DLD1 (cell line): ENCODE measurements around the gene METAP2.
"Not testable (repeated sequence)": the region's sequence is repeated elsewhere in the genome, so short reads cannot be mapped to it uniquely, and the experiment has no call there.

Experiments
- in situ Hi-C: cut with HindIII; loops from 2 replicates; pipeline ENCODE4 v1.10.0; 2017; ENCODE audit warnings: low sequenced_read_pairs

METAP2 gene

GRCh38 chr12:95473884-95474659 is at the start of gene METAP2:
Gene METAP2 (plus strand): TSS chr12:95474152. CDS start chr12:95474180, 28 bp downstream.
- in situ Hi-C loops = no loop called here

GRCh38 chr12:95424271-95424994 is 49.5 kb upstream of the METAP2 start:
- in situ Hi-C loops = no loop called here

DNA sequence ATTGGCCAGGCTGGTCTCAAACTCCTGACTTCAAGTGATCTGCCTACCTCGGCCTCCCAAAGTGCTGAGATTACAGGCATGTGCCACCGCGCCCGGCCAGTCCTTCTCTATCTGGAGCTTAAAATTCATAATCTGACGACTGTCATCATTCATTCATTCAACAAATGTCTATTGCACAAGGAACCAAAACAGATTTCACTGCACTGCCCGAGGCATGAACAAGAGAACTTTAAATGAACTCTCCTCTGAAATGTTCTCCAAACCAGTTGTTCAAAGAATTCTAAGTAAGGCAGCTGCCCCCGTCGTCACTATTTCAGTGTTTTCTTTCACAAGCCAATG is 44.8 kb upstream of the METAP2 start:
- in situ Hi-C loops = no loop called here

DNA sequence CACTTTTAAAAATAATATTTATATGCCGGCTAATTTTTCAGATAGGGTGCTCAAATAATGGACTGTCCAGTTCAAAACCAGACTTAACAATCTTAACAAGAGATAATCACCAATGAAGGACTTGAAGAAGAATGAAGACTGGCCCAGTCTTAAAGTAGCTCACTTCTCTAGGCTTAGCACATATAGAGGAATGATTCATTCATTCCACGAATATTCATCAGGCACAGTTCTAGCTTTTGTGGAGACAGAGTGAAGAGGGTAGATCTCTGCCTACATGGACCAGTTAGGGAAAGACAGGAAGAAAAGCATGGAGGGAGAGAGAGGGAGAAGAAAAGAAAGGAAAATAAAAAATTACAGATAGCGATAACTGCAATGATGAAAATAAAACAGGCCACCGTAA is 42.8 kb upstream of the METAP2 start:
- in situ Hi-C loops = no loop called here

- in situ Hi-C loops = no loop called here
Observed at GRCh38 chr12:95435355-95435754, 38.6 kb upstream of the METAP2 start.

DNA sequence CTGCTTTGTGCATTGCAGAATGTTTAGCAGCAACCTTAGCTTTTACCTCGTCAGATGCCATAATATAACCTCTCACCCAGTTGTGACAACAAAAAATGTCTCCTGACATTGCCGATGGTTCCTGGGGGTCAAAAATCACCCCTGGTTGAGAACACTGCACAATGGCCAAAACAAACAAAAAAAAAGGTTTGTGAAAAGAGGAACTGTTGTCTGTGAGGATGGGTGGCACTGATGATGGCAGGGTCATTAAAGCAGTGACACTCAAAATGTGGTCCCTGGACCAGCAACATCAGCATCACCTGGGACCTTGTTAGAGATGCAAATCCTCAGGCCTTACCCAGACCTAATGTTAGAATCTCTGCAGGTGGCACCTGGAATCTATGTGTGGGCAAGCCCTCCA is 36.4 kb upstream of the METAP2 start:
- in situ Hi-C loops = no loop called here

GRCh38 chr12:95439461-95440230 is 34.3 kb upstream of the METAP2 start:
- in situ Hi-C loops = no loop called here

DNA sequence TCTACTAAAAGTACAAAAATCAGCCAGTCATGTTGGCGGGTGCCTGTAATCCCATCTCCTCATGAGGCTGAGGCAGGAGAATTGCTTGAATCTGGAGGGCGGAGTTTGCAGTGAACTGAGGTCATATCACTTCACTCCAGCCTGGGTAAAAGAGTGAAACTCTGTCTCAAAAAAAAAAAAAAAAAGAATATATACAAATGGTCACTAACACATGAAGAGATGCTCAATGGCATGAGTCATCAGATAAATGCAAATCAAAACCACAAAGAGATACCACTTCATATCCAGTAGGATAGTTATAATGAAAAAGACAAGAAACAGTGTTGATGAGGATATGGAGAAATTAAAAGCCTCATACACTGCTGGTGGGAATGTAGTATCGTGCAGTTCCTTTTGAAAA is 33.6 kb upstream of the METAP2 start:
- in situ Hi-C loops = no loop called here

DNA sequence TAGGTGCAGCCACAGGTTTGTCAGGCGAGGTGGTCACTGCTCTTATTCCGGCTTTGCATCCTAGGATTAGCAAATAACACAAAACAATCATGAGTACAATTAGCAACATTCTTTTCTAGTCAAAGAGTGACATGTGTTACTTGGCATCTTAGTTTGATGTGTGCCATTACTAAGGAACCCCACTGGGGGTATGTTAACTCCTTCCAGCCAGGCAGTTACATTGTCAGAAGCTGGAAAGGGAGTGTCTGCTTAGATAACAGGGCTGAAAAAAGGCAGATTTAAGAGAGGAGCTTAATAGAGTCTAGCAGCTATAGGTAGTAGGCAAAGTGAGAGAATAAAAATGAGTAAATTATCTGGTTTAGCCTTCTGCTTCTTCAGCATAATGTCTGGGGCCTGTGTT is 30.5 kb upstream of the METAP2 start:
- in situ Hi-C loops = no loop called here

DNA sequence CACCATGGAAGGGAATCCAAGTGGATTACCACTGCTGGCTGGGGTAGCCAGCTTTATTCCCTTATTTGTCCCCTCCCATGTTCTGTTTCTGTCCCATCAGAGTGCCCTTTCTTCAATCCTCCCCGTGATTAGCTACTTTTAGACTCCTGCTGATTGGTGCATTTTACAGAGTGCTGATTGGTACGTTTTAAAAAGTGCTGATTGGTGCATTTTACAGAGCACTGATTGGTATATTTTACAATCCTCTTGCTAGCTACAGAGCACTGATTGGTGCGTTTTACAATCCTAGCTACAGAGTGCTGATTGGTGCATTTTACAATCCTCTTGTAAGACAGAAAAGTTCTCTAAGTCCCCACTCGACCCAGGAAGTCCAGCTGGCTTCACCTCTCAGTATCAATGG is 28.9 kb upstream of the METAP2 start:
- in situ Hi-C loops = not testable (repeated sequence)

GRCh38 chr12:95445884-95446505 is 28.0 kb upstream of the METAP2 start:
- in situ Hi-C loops = no loop called here

DNA sequence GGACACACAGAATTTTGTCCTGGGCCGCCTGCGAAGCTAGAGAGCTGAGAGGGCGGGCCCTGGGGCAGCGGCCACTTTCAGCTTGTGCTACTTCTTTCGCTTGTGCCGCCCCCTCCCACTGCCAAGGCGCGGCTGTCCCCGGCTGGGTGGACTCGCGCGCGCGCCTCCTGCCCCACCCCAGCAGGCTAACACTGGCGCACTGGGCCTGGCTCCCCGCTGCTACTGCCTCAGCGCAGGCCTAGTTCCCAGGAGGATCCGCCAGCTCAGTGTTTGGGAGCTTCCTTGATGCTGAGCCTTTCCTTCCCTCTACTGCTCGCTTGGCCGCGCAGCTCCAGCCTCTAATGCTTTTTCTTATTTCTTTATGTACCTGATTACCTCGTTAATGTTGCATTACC is 27.4 kb upstream of the METAP2 start:
- in situ Hi-C loops = no loop called here

DNA sequence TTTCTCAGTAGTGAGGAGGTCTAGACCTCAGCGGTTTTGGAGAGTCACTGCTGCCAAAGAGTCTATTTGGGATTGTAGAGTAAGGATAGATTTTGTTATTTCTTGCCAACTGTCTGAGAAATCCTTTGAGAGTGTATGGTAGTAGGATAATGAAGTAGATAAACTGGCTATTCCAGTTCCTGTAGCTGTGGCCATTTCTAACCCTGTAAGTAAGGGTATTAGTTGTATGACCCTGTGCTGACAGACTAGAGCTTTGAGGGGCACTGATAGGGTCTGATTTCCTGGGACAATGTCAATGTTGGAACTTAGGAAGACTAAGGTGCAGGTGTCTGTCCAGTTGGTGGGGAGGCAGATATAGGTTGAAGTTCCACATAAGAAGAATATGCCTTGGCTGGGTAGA is 24.3 kb upstream of the METAP2 start:
- in situ Hi-C loops = not testable (repeated sequence)

DNA sequence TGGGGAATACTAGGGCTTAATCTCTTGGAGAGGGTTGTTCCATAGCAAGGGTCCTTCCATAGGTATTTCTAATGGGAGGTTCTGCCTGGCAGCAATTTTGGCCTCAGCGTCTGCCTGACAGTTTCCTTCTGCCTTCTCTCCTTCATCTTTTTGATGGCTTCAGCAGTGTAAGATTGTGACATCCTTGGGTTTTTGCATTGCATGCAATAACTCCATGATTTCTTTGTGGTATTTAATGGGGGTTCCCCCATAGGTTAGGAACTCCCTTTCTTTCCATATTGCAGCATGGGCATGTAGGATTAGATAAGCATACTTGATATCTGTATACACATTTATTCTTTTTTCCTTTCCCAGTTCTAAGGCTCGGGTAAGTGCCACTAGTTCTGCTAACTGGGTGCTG is 21.5 kb upstream of the METAP2 start:
- in situ Hi-C loops = not testable (repeated sequence)

- in situ Hi-C loops = not testable (repeated sequence)
Observed at GRCh38 chr12:95453881-95454280, 20.1 kb upstream of the METAP2 start.

- in situ Hi-C loops = not testable (repeated sequence)
Observed at GRCh38 chr12:95454780-95455215, 19.2 kb upstream of the METAP2 start.

DNA sequence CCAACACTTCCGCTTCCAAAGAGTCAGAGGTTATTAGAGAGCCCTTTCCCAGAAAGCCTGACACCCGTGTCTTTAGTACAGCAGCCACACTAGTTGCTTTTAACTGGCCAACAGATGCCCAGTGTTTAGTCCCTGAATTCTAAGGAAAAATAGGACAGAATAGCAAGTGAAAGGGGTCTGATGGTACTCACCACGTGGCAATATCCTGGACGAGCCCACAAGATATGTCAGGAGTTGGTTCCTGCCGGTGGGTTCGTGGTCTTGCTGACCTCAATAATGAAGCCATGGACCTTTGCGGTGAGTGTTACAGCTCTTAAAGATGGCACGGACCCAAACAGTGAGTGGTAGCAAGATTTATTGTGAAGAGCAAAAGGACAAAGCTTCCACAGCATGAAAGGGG is 16.3 kb upstream of the METAP2 start:
- in situ Hi-C loops = not testable (repeated sequence)

- in situ Hi-C loops = no loop called here
Observed at GRCh38 chr12:95458761-95459160, 15.2 kb upstream of the METAP2 start.

DNA sequence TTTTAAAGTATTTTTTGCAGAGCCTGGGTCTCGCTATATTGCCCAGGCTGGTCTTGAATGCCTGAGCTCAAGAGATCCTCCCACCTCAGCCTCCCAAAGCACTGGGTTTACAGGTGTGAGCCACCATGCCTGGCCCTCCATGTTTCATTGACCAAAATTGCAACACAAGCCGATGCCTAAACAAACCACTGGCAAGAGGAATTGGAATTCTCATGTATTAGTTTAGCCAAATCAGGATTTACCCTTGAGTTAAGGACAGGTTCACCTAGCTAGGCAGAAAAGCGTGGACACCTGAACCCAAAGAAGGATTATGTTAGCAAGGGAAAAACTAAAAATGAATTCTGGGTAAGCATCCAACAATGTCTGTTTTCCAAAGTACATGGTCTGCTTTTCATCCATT is 14.6 kb upstream of the METAP2 start:
- in situ Hi-C loops = no loop called here

- in situ Hi-C loops = no loop called here
Observed at GRCh38 chr12:95460105-95460504, 13.8 kb upstream of the METAP2 start.

DNA sequence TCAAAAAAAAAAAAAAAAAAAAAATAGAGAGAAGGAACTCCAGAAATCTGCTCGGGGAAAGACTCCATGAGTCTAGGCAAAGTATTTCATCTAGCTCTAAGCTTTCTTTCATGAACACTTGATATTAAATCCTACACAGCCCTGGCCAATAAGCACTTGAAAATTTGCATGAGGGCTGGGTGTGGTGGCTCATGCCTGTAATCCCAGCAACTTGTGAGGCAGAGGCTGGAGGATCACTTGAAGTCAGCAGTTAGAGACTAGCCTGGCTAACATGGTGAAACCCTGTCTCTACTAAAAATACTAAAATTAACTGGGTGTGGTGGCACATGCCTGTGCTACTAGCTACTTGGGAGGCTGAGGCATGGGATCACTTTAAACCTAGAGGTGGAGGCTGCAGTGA is 13.1 kb upstream of the METAP2 start:
- in situ Hi-C loops = no loop called here
